Endothelial cell of umbilical vein (primary cell): ENCODE data around the gene MAP6D1. TPM values are rescaled to one million over a fixed set of nuclear protein-coding genes. Genes with fewer than 3 reads are reported as not detected.

ENCODE experiments used
- BruUV-seq: library from RNA; stranded (reverse); fragments of 400-500 nt; replicated peaks from 2 replicates; lab custom pipeline; 2021; lab: Mats Ljungman, UMichigan
- CTCF ChIA-PET: fragments of 300-600, 350-600 bp; sonication (Branson Sonifier 250); formaldehyde crosslinking; loops from one replicate; lab custom pipeline; 2021; ENCODE audit warnings: antibody characterized with exemption, inconsistent platforms; lab: Charles Lee
- POLR2A ChIA-PET: fragments of 300-600, 350-600 bp; sonication (Branson Sonifier 250); formaldehyde crosslinking; loops from one replicate; lab custom pipeline; 2021; ENCODE audit warnings: antibody characterized with exemption, inconsistent platforms; lab: Charles Lee
- DNase-seq: peaks from one replicate; pipeline ENCODE4 v3.0.0-alpha.2; 2011; ENCODE audit warnings: low read depth, low spot score
- FAIRE-seq: peaks from 2 replicates; lab custom pipeline; 2011; peaks lifted over from hg19 to GRCh38; lab: Jason Lieb, UNC
- H2AFZ ChIP-seq: 2 replicates; pipeline ENCODE4 v1.6.0; 2012; ENCODE audit warnings: low read depth, low read length, control low read depth, inconsistent platforms
- H3K27ac ChIP-seq: 2 replicates; pipeline ENCODE4 v1.5.1; 2011; ENCODE audit warnings: low read depth, mild to moderate bottlenecking, control low read depth, low read length, moderate library complexity; ENCODE audit not compliant: insufficient read depth
- H3K27me3 ChIP-seq, 2 experiments: 2 replicates each; pipeline versions ENCODE4 v1.6.0 to v1.6.1; 2011; ENCODE audit warnings: low read length in 2 of 2, mixed read lengths in 1 of 2; ENCODE audit not compliant: control insufficient read depth in 2 of 2, insufficient read depth in 2 of 2
- H3K36me3 ChIP-seq, 2 experiments: 2 replicates in 1 of 2; 3 replicates in 1 of 2; pipeline ENCODE4 v1.5.1; 2011; ENCODE audit warnings: low read length in 2 of 2, mild to moderate bottlenecking in 1 of 2, moderate library complexity in 1 of 2; ENCODE audit not compliant: control insufficient read depth in 2 of 2, insufficient read depth in 2 of 2; ENCODE audit errors: extremely low read depth in 1 of 2
- H3K4me1 ChIP-seq: 3 replicates; pipeline ENCODE4 v1.5.1; 2011; ENCODE audit warnings: mild to moderate bottlenecking, low read length; ENCODE audit not compliant: control insufficient read depth, insufficient read depth; ENCODE audit errors: extremely low read depth
- H3K4me2 ChIP-seq: 2 replicates; pipeline ENCODE4 v1.6.1; 2011; ENCODE audit warnings: low read length, control low read depth, mixed read lengths; ENCODE audit not compliant: insufficient read depth
- H3K4me3 ChIP-seq, 3 experiments: fragments of 200-600 bp in 1 of 3; sonication (generic), shearing (Covaris generic) in 1 of 3; replicated peaks in 1 of 3; 2 replicates each; pipeline ENCODE4 v1.5.1; 2011 to 2016; ENCODE audit warnings: control low read depth in 3 of 3, low read length in 3 of 3, mild to moderate bottlenecking in 2 of 3, inconsistent platforms in 1 of 3, low read depth in 1 of 3, moderate library complexity in 1 of 3; ENCODE audit not compliant: insufficient read depth in 1 of 3
- H3K79me2 ChIP-seq: 2 replicates; pipeline ENCODE4 v1.6.0; 2012; ENCODE audit warnings: low read length, inconsistent platforms; ENCODE audit not compliant: control insufficient read depth, insufficient read depth
- H3K9ac ChIP-seq: replicated peaks from 2 replicates; pipeline ENCODE3; 2011; ENCODE audit warnings: low read length, control low read depth; ENCODE audit not compliant: insufficient read depth; ENCODE audit errors: extremely low read depth
- H3K9me1 ChIP-seq: replicated peaks from 3 replicates; pipeline ENCODE4 v1.6.0; 2011; ENCODE audit warnings: mild to moderate bottlenecking, low read length; ENCODE audit not compliant: control insufficient read depth, insufficient read depth; ENCODE audit errors: extremely low read depth
- H3K9me3 ChIP-seq: replicated peaks from 2 replicates; pipeline ENCODE4 v1.5.1; 2012; ENCODE audit warnings: low read length, inconsistent platforms; ENCODE audit not compliant: control insufficient read depth, insufficient read depth
- H4K20me1 ChIP-seq: replicated peaks from 2 replicates; pipeline ENCODE3; 2011; ENCODE audit warnings: mild to moderate bottlenecking, low read length; ENCODE audit not compliant: control insufficient read depth, insufficient read depth; ENCODE audit errors: extremely low read depth
- EZH2 ChIP-seq: IDR thresholded peaks from 2 replicates; pipeline ENCODE4 v1.6.1; 2012; ENCODE audit warnings: borderline replicate concordance, low read depth, mild to moderate bottlenecking, moderate library complexity, low read length, inconsistent platforms; ENCODE audit not compliant: severe bottlenecking
- FOS ChIP-seq: IDR thresholded peaks from 2 replicates; pipeline ENCODE4 v1.6.1; 2011; ENCODE audit warnings: mild to moderate bottlenecking, low read length, moderate library complexity, borderline replicate concordance; ENCODE audit not compliant: insufficient read depth
- GATA2 ChIP-seq: IDR thresholded peaks from 2 replicates; pipeline ENCODE4 v1.7.0; 2011; ENCODE audit warnings: low read depth, mild to moderate bottlenecking, moderate library complexity, mixed read lengths, low read length; ENCODE audit not compliant: insufficient read length, insufficient read depth
- JUN ChIP-seq: IDR thresholded peaks from 2 replicates; pipeline ENCODE4 v1.6.1; 2011; ENCODE audit warnings: borderline replicate concordance, low read depth; ENCODE audit not compliant: insufficient read length, insufficient read depth
- MYC ChIP-seq: IDR thresholded peaks from one replicate; pipeline ENCODE4 v1.6.1; 2011; ENCODE audit warnings: mild to moderate bottlenecking, low read depth, low read length
- POLR2A ChIP-seq: IDR thresholded peaks from 2 replicates; pipeline ENCODE4 v1.6.1; 2012; ENCODE audit warnings: low read depth, mild to moderate bottlenecking, control low read depth, low read length
- POLR2AphosphoS5 ChIP-seq: IDR thresholded peaks from 2 replicates; pipeline ENCODE4 v1.6.1; 2012; ENCODE audit warnings: low read depth, mild to moderate bottlenecking, control low read depth, low read length, moderate library complexity; ENCODE audit not compliant: insufficient read depth
- dilution Hi-C: fragments of 300-500 bp; cut with MboI; formaldehyde crosslinking; loops from one replicate; pipeline ENCODE4 v1.15.0; 2019; ENCODE audit warnings: low sequenced_read_pairs; ENCODE audit not compliant: extremely low pct_ligation_motif_present
- intact Hi-C: fragments of 100-400 bp; cut with micrococcal nuclease; formaldehyde crosslinking; loops from one replicate; pipeline ENCODE4 v1.10.0; 2022
- polyA plus RNA-seq, 4 experiments: library from polyadenylated mRNA; depleted of rRNA in 3 of 4; stranded (reverse) in 3 of 4; unstranded in 1 of 4; fragments of >200 nt; gene quantifications; 2 replicates each; pipeline versions ENCODE4 v1.2.1 to v1.2.3, GENCODE V29; 2011 to 2012; ENCODE audit warnings: missing spikeins in 1 of 4
- total RNA-seq: library from RNA; stranded (reverse); gene quantifications from 2 replicates; pipeline ENCODE4 v1.2.3, GENCODE V29; 2021
- TF ChIP-seq, protein P1 (sequence below), 2 donors: IDR thresholded peaks; 1 replicate in 1 of 2; 2 replicates in 1 of 2; pipeline ENCODE4 v1.5.1; 2011; ENCODE audit warnings: low read length in 2 of 2, mild to moderate bottlenecking in 2 of 2, moderate library complexity in 2 of 2, control low read depth in 1 of 2, inconsistent platforms in 1 of 2, low read depth in 1 of 2; ENCODE audit not compliant: insufficient read depth in 1 of 2; ENCODE audit errors: extremely low read depth in 1 of 2
- TF ChIP-seq, protein P2 (sequence below): IDR thresholded peaks from 2 replicates; pipeline ENCODE4 v1.6.1; 2011; ENCODE audit not compliant: insufficient read depth, insufficient read length

The MAP6D1 gene
- total and polyA plus RNA-seq, 2 donors (not counting 3 experiments of a cell fraction or from before 2014, with no cell fraction given) = 2.4 to 3.5 TPM

DNA sequence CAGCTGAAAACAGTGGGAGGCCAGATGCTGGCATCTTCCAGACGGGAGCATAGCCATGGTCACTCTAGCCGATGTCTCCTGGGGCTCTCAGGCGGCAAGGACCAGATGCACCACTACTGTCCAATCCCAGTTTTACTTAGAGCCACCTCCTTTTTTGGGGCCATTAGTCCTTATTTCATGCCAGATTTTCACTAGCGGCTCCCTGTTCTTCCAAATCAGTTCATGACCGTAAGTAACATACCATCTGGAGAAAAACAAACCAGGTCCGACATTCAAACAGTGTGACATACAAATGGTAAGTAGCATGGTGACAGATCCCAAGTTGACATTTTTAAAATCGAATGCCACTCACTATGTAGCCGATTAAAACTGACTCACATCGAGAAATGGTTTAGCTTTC, 4.1 kb upstream of the MAP6D1 start:
- Histone ChIP-seq H3K4me2 (no peak overlapping the region), H3K79me2 (no peaks in the 10 kb centered on the region), H3K9ac (no peak overlapping the region), H3K4me3 (no peak overlapping the region), H3K36me3 (peaks cover 6 to 10% of the 10 kb centered on the region in 2 experiments), H4K20me1 (no peaks in the 10 kb centered on the region), H3K27ac (no peak overlapping the region), H2AFZ (no peak overlapping the region), H3K27me3 (no peaks in the 10 kb centered on the region), H3K9me1 (no peaks in the 10 kb centered on the region), H3K9me3 (no peaks in the 10 kb centered on the region), H3K4me1 (peaks cover 2% of the 10 kb centered on the region)
- intact Hi-C loops (no loop called here), dilution Hi-C loops (no loop called here)
- TF ChIP-seq FOS (no peak), POLR2AphosphoS5 (no peak), EZH2 (no peak), POLR2A (no peak), MYC (no peak), JUN (no peak), GATA2 (no peak)
- TF ChIP-seq, protein P1, sequence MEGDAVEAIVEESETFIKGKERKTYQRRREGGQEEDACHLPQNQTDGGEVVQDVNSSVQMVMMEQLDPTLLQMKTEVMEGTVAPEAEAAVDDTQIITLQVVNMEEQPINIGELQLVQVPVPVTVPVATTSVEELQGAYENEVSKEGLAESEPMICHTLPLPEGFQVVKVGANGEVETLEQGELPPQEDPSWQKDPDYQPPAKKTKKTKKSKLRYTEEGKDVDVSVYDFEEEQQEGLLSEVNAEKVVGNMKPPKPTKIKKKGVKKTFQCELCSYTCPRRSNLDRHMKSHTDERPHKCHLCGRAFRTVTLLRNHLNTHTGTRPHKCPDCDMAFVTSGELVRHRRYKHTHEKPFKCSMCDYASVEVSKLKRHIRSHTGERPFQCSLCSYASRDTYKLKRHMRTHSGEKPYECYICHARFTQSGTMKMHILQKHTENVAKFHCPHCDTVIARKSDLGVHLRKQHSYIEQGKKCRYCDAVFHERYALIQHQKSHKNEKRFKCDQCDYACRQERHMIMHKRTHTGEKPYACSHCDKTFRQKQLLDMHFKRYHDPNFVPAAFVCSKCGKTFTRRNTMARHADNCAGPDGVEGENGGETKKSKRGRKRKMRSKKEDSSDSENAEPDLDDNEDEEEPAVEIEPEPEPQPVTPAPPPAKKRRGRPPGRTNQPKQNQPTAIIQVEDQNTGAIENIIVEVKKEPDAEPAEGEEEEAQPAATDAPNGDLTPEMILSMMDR (IDR thresholded peaks at IDR 0.05; ENCODE audit: extremely low read depth in 1 of 2, insufficient read depth in 1 of 2, low read depth in 1 of 2, low read length in 2 of 2) = no peak
- TF ChIP-seq, protein P2, sequence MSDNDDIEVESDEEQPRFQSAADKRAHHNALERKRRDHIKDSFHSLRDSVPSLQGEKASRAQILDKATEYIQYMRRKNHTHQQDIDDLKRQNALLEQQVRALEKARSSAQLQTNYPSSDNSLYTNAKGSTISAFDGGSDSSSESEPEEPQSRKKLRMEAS = no peak
- FAIRE-seq = no peak
- ChIA-PET CTCF (no interaction called here), POLR2A (no interaction called here)
- BruUV-seq = no TSS peak
- no peak for DNase-seq
